ENCODE data around the gene FGF21. TPM values are rescaled to one million over a fixed set of nuclear protein-coding genes. Genes with fewer than 3 reads are reported as not detected.
"Not testable (repeated sequence)": the region's sequence is repeated elsewhere in the genome, so short reads cannot be mapped to it uniquely, and the experiment has no call there.

The FGF21 gene
- not detected for polyA plus RNA-seq (2013, experiment 1 of 2; ENCODE audit: insufficient read length)
- polyA plus RNA-seq (2013, experiment 2 of 2; ENCODE audit: insufficient read length), result not detected

GRCh38 chr19:48755084-48755641 lies at the start of gene FGF21:
Gene FGF21, plus strand, starts transcription at chr19:48755524. Its CDS starts 713 bp downstream, at chr19:48756237.
- DNase-seq, result peak; percentile 35

- no peak for DNase-seq
Observed at GRCh38 chr19:48708471-48708870, 46.9 kb upstream of the FGF21 start.

GRCh38 chr19:48711106-48711662 lies 44.1 kb upstream of the FGF21 start:
- no peak for DNase-seq

- DNase-seq, result no peak
Observed at GRCh38 chr19:48713041-48713863, 42.1 kb upstream of the FGF21 start.

- peak; percentile 100 for DNase-seq
Observed at GRCh38 chr19:48713864-48714755, 41.2 kb upstream of the FGF21 start.

- no peak for DNase-seq
Observed at GRCh38 chr19:48714759-48715675, 40.3 kb upstream of the FGF21 start.

GRCh38 chr19:48715681-48716171 lies 39.6 kb upstream of the FGF21 start:
- DNase-seq, result peak; percentile 45

GRCh38 chr19:48716562-48717291 lies 38.6 kb upstream of the FGF21 start:
- peak; percentile 63 for DNase-seq

GRCh38 chr19:48718106-48718505 lies 37.2 kb upstream of the FGF21 start:
- not testable (repeated sequence) for DNase-seq

- DNase-seq, result no peak
Observed at GRCh38 chr19:48718711-48719231, 36.6 kb upstream of the FGF21 start.

GRCh38 chr19:48719263-48720171 lies 35.8 kb upstream of the FGF21 start, which contains the start of gene MAMSTR:
Gene MAMSTR, minus strand, starts transcription at chr19:48719725. Its CDS starts 694 bp downstream, at chr19:48719031.
- no peak for DNase-seq

- DNase-seq, result no peak
Observed at GRCh38 chr19:48720251-48720612, 35.1 kb upstream of the FGF21 start.

- DNase-seq, result peak; percentile 99
Observed at GRCh38 chr19:48720613-48721296, 34.6 kb upstream of the FGF21 start.

GRCh38 chr19:48722196-48722708 lies 33.1 kb upstream of the FGF21 start:
- no peak for DNase-seq

- DNase-seq, result peak; percentile 91
Observed at GRCh38 chr19:48724796-48725753, 30.2 kb upstream of the FGF21 start.

- no peak for DNase-seq
Observed at GRCh38 chr19:48726556-48726955, 28.8 kb upstream of the FGF21 start.

All from fibroblast of skin of abdomen (primary cell).